AG04450 (cell line): ENCODE results near the gene ESR2. TPM values are rescaled to one million over a fixed set of nuclear protein-coding genes. Genes with fewer than 3 reads are reported as not detected.

ENCODE experiments used
- CTCF ChIA-PET: fragments of 300-600, 350-600 bp; formaldehyde crosslinking; extraction: SDS; loops from one replicate; lab custom pipeline; 2022; ENCODE audit warnings: antibody characterized with exemption, inconsistent platforms; lab: Charles Lee
- POLR2A ChIA-PET: fragments of 350-600 bp; formaldehyde crosslinking; extraction: SDS; loops from one replicate; lab custom pipeline; 2021; ENCODE audit warnings: antibody characterized with exemption, inconsistent platforms; lab: Yijun Ruan, JAX
- DNase-seq: peaks from one replicate; pipeline ENCODE4 v3.0.0-alpha.2; 2011; ENCODE audit warnings: low read depth, low spot score
- H3K27ac ChIP-seq: one replicate; pipeline ENCODE4 v1.5.1; 2012; ENCODE audit warnings: low read depth, low read length, control low read depth
- H3K27me3 ChIP-seq: one replicate; pipeline ENCODE4 v1.6.0; 2012; ENCODE audit warnings: low read length; ENCODE audit not compliant: control insufficient read depth, insufficient read depth
- H3K4me3 ChIP-seq: 2 replicates; pipeline ENCODE4 v1.5.1; 2011; ENCODE audit warnings: mild to moderate bottlenecking, low read depth, low read length, control low read depth
- H3K9me3 ChIP-seq: 2 replicates; pipeline ENCODE4 v1.5.1; 2012; ENCODE audit warnings: low read length; ENCODE audit not compliant: control insufficient read depth, insufficient read depth
- CTCF ChIP-seq: IDR thresholded peaks from 2 replicates; pipeline ENCODE4 v1.5.1; 2011; ENCODE audit warnings: low read depth, low read length, control low read depth, inconsistent platforms
- polyA plus RNA-seq: library from polyadenylated mRNA; depleted of rRNA; stranded (reverse); fragments of >200 nt; gene quantifications from 2 replicates; pipeline ENCODE4 v1.2.3, GENCODE V29; 2011

The ESR2 gene
- polyA plus RNA-seq, 1 experiment, result 0.04 TPM

GRCh38 chr14:64249363-64249762 is 44.8 kb downstream of the ESR2 start:
- no peak for DNase-seq
- POLR2A ChIA-PET, result interaction anchor here (0.6 kb wide), 1 partner anchor 468 kb away, joined by 6 read pairs; no protein-coding TSS in a partner anchor

DNA sequence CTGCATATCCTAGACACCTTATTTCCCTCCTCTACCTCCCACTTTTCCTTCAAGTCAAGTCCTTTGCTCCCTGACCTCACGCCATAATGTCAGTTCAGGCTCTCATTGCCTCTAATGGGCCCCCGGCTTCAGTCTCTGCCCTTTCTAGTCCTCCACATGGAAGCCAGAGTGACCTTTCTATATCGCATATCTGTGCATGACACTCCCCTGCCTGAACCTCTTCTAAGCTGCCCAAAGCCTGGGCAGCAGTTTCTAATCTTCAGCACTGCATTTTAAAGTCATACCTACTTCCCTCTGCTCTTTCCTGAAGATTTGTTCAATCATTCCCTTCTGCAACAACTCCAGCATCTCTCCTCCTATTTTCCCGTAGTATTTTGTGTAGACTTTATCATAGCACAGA is 45.5 kb downstream of the ESR2 start:
- H3K27ac ChIP-seq, result no peak overlapping the region
- no peak overlapping the region for H3K4me3 ChIP-seq
- no peak for DNase-seq
- H3K27me3 ChIP-seq, result no peaks in the 10 kb centered on the region
- POLR2A ChIA-PET, result no interaction called here
- no peaks in the 10 kb centered on the region for H3K9me3 ChIP-seq
- CTCF ChIA-PET, result no interaction called here
- TF ChIP-seq CTCF, result no peak

More at GRCh38 chr14:64249363-64249762, 44.8 kb downstream of the ESR2 start:
- H3K4me3 ChIP-seq, result no peak overlapping the region
- no peaks in the 10 kb centered on the region for H3K27me3 ChIP-seq
- TF ChIP-seq CTCF, result no peak
- H3K9me3 ChIP-seq, result no peaks in the 10 kb centered on the region
- CTCF ChIA-PET, result interaction anchor here (1.2 kb wide), 1 partner anchor 11 kb away, joined by 3 read pairs; no protein-coding TSS in a partner anchor
- no peak overlapping the region for H3K27ac ChIP-seq

DNA sequence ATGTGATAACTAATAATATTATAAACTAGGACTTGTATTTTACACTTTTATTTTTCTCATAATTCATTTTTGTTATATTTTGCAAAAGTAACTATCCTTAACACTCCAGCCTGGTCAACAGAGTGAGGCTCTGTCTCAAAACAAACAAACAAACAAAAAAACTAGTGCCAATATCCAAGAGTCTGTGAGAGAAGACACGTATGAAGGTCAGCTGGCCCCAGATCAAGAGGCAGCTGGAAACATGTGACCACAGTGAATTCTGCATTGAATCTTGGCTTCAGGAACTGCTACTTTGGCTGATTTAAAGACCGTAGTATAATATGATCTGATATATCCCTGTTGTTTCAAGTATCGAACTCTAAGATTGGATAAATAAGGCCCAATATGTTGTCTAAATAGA is 47.0 kb downstream of the ESR2 start:
- Histone ChIP-seq H3K9me3 (no peaks in the 10 kb centered on the region), H3K27ac (no peak overlapping the region), H3K27me3 (no peaks in the 10 kb centered on the region), H3K4me3 (no peak overlapping the region)
- ChIA-PET POLR2A (no interaction called here), CTCF (no interaction called here)
- no peak for DNase-seq
- no peak for TF ChIP-seq CTCF

- H3K27me3 ChIP-seq, result no peaks in the 10 kb centered on the region
- no peak for TF ChIP-seq CTCF
- no peak for DNase-seq
- H3K4me3 ChIP-seq, result no peak overlapping the region
- ChIA-PET POLR2A (no interaction called here), CTCF (no interaction called here)
- no peaks in the 10 kb centered on the region for H3K9me3 ChIP-seq
- H3K27ac ChIP-seq, result no peak overlapping the region
Measured at GRCh38 chr14:64246688-64247087, 47.5 kb downstream of the ESR2 start.

GRCh38 chr14:64245491-64245890 is 48.7 kb downstream of the ESR2 start:
- CTCF ChIA-PET, result no interaction called here
- TF ChIP-seq CTCF, result no peak
- no peaks in the 10 kb centered on the region for H3K27me3 ChIP-seq
- no peaks in the 10 kb centered on the region for H3K9me3 ChIP-seq
- POLR2A ChIA-PET, result no interaction called here
- no peak overlapping the region for H3K4me3 ChIP-seq
- no peak overlapping the region for H3K27ac ChIP-seq
- DNase-seq, result no peak
